BLaER1 (cell line): Measurements from ENCODE around the gene RNF39.
"Not testable (repeated sequence)": the region's sequence is repeated elsewhere in the genome, so short reads cannot be mapped to it uniquely, and the experiment has no call there.

ENCODE experiments used
- H3K27ac ChIP-seq: shearing (Covaris generic); formaldehyde crosslinking; 2 replicates; pipeline ENCODE4 v1.8.1; 2022
- H3K27me3 ChIP-seq: shearing (Covaris generic); formaldehyde crosslinking; 2 replicates; pipeline ENCODE4 v1.8.1; 2022
- H3K36me3 ChIP-seq: shearing (Covaris generic); formaldehyde crosslinking; 2 replicates; pipeline ENCODE4 v1.8.1; 2022
- H3K4me1 ChIP-seq: shearing (Covaris generic); formaldehyde crosslinking; 2 replicates; pipeline ENCODE4 v1.8.1; 2022
- H3K4me2 ChIP-seq: shearing (Covaris generic); formaldehyde crosslinking; 2 replicates; pipeline ENCODE4 v1.8.1; 2022
- H3K4me3 ChIP-seq: shearing (Covaris generic); formaldehyde crosslinking; 2 replicates; pipeline ENCODE4 v1.8.1; 2022
- H3K9ac ChIP-seq: shearing (Covaris generic); formaldehyde crosslinking; 2 replicates; pipeline ENCODE4 v1.8.1; 2022
- H3K9me3 ChIP-seq: shearing (Covaris generic); formaldehyde crosslinking; 2 replicates; pipeline ENCODE4 v1.8.1; 2022
- H4K20me1 ChIP-seq: shearing (Covaris generic); formaldehyde crosslinking; 2 replicates; pipeline ENCODE4 v1.8.1; 2022
- Cebpa-rat ChIP-seq: shearing (Covaris generic); IDR thresholded peaks from 2 replicates; pipeline ENCODE4 v1.8.1; 2022

The RNF39 gene

GRCh38 chr6:30041821-30042220 is 33.7 kb downstream of the RNF39 start:
- Histone ChIP-seq H3K4me1 (peaks cover 8% of the 10 kb centered on the region), H3K9ac (no peak overlapping the region), H3K36me3 (no peaks in the 10 kb centered on the region; the same call in 1 of the 2 replicates), H3K4me3 (no peak overlapping the region), H3K9me3 (no peaks in the 10 kb centered on the region), H3K27me3 (no peaks in the 10 kb centered on the region), H3K4me2 (no peak overlapping the region), H4K20me1 (0 out of 2 replicates have a peak, but pooled peaks cover 9% of the 10 kb centered on the region), H3K27ac (no peak overlapping the region)
- TF ChIP-seq Cebpa-rat: no peak

GRCh38 chr6:30041221-30041620 is 34.3 kb downstream of the RNF39 start:
- H4K20me1 ChIP-seq: 0 out of 2 replicates have a peak, but pooled peaks cover 9% of the 10 kb centered on the region
- TF ChIP-seq Cebpa-rat: no peak
- H3K9me3 ChIP-seq: no peaks in the 10 kb centered on the region
- H3K4me3 ChIP-seq: no peak overlapping the region
- no peak overlapping the region for H3K4me2 ChIP-seq
- H3K36me3 ChIP-seq: no peaks in the 10 kb centered on the region; the same call in 1 of the 2 replicates
- H3K4me1 ChIP-seq: peaks cover 8% of the 10 kb centered on the region
- no peak overlapping the region for H3K27ac ChIP-seq
- no peak overlapping the region for H3K9ac ChIP-seq
- no peaks in the 10 kb centered on the region for H3K27me3 ChIP-seq

DNA sequence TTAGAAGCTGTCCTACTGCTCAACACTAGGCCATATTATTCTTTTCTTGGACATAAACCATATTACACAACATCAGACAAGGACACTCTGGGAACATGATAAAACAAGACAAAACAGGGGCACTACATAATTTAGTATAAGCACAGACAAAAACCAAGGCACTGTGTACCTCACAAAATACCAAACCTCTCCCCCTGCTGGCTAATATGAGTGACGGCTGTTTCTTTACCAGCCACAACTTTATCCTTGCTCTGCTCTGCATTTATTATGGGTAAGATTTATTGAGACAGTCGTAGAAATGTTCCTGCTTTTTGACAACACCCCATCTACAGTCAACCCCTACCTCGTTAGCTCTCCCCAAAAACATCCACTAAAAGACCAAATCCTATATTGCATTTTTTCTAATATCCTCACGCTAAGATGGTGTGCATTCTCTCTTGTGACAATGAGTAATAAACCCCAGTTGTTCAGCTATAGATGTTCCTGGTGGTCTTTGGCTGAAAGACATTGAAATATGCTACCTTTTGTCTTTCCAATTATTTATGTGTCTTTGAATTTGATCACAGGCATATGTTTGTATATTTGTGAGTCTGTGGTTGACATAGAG is 38.3 kb downstream of the RNF39 start:
- TF ChIP-seq Cebpa-rat: no peak

GRCh38 chr6:30035784-30036183 is 39.8 kb downstream of the RNF39 start:
- TF ChIP-seq Cebpa-rat: no peak
- Histone ChIP-seq H3K4me2 (no peak overlapping the region), H3K9me3 (no peaks in the 10 kb centered on the region)

More for the DNA sequence above, 38.3 kb downstream of the RNF39 start:
- Histone ChIP-seq H3K27me3 (no peaks in the 10 kb centered on the region), H3K36me3 (peaks cover 13% of the 10 kb centered on the region), H3K4me1 (no peaks in the 10 kb centered on the region), H3K4me2 (no peak overlapping the region), H3K9me3 (no peaks in the 10 kb centered on the region), H3K27ac (no peak overlapping the region), H3K4me3 (no peak overlapping the region), H3K9ac (no peak overlapping the region), H4K20me1 (no peaks in the 10 kb centered on the region)

GRCh38 chr6:30033440-30033839 is 42.1 kb downstream of the RNF39 start:
- H3K9ac ChIP-seq, H3K27ac ChIP-seq, H3K27me3 ChIP-seq, H3K4me2 ChIP-seq, H3K4me1 ChIP-seq, H3K4me3 ChIP-seq, H3K9me3 ChIP-seq, H4K20me1 ChIP-seq: not testable (repeated sequence)
- H3K36me3 ChIP-seq: peaks cover 13% of the 10 kb centered on the region

More at GRCh38 chr6:30035784-30036183, 39.8 kb downstream of the RNF39 start:
- Histone ChIP-seq H3K9ac (no peak overlapping the region), H3K27me3 (no peaks in the 10 kb centered on the region), H3K4me3 (no peak overlapping the region), H3K27ac (no peak overlapping the region), H4K20me1 (no peaks in the 10 kb centered on the region), H3K4me1 (no peaks in the 10 kb centered on the region), H3K36me3 (peaks cover 13% of the 10 kb centered on the region)

- Histone ChIP-seq H3K9me3 (no peaks in the 10 kb centered on the region), H4K20me1 (no peaks in the 10 kb centered on the region), H3K4me1 (no peaks in the 10 kb centered on the region), H3K4me2 (no peak overlapping the region), H3K36me3 (peaks cover 13% of the 10 kb centered on the region), H3K27ac (no peak overlapping the region), H3K9ac (no peak overlapping the region), H3K27me3 (no peaks in the 10 kb centered on the region), H3K4me3 (no peak overlapping the region)
- TF ChIP-seq Cebpa-rat: no peak
Observed at GRCh38 chr6:30031381-30031780, 44.2 kb downstream of the RNF39 start.

- Histone ChIP-seq H3K27me3 (no peaks in the 10 kb centered on the region), H3K36me3 (peaks cover 9% of the 10 kb centered on the region), H4K20me1 (no peaks in the 10 kb centered on the region), H3K9me3 (no peaks in the 10 kb centered on the region), H3K4me1 (no peaks in the 10 kb centered on the region), H3K27ac (no peak overlapping the region), H3K9ac (no peak overlapping the region), H3K4me3 (no peak overlapping the region), H3K4me2 (no peak overlapping the region)
- no peak for TF ChIP-seq Cebpa-rat
Observed at GRCh38 chr6:30029588-30029987, 46.0 kb downstream of the RNF39 start.

- Histone ChIP-seq H3K4me1 (no peaks in the 10 kb centered on the region; the same call in 1 of the 2 replicates), H3K27ac (no peak overlapping the region), H3K4me2 (no peak overlapping the region), H3K36me3 (peaks cover 2% of the 10 kb centered on the region; the same call in 1 of the 2 replicates), H3K27me3 (no peaks in the 10 kb centered on the region), H3K9me3 (no peaks in the 10 kb centered on the region), H4K20me1 (no peaks in the 10 kb centered on the region), H3K9ac (no peak overlapping the region), H3K4me3 (no peak overlapping the region)
- TF ChIP-seq Cebpa-rat: no peak
Observed at GRCh38 chr6:30025186-30025585, 50.4 kb downstream of the RNF39 start.

DNA sequence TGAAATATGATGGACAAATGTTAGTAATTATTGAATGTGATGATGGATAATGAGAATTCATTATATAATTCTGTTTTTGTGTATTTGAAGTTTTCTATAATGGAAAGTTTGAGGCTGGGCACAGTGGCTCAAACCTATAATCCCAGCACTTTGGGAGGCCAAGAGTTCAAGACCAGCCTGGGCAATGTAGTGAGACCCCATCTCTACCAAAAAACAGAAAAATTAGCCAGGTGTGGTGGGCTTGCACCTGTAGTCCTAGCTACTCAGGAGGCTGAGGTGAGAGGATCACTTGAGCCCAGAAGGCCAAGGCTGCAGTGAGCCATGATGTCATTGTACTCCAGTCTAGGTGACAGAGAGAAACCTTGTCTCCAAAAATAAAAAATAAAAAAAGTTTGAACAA is 52.9 kb downstream of the RNF39 start:
- not testable (repeated sequence) for H3K9ac ChIP-seq, H3K4me3 ChIP-seq, H3K4me1 ChIP-seq, H3K27me3 ChIP-seq, H3K9me3 ChIP-seq, H3K4me2 ChIP-seq, H3K27ac ChIP-seq, H4K20me1 ChIP-seq
- H3K36me3 ChIP-seq: peaks cover 19% of the 10 kb centered on the region; the same call in 1 of the 2 replicates

DNA sequence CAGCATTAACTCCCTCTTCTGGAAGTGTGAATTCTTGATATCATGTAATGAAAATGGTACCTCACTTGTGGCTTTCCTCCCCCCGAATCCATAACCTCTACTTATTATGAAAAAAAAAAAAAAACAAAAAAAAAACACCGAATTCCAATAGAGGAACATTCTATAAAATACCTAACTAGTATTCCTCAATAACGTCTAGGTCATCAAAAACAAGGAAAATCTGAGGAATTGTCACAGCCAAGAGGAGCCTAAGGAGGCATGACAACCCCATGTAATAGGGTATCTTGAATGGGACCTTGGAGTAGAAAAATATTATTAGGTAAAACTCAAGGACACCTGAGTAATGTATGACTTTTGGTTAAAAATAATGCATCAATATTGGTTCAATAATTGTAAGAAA is 53.4 kb downstream of the RNF39 start:
- Histone ChIP-seq H3K9me3 (no peaks in the 10 kb centered on the region), H3K36me3 (peaks cover 19% of the 10 kb centered on the region; the same call in 1 of the 2 replicates), H3K4me3 (no peak overlapping the region), H3K27me3 (no peaks in the 10 kb centered on the region), H3K4me1 (no peaks in the 10 kb centered on the region; the same call in 1 of the 2 replicates), H3K4me2 (no peak overlapping the region), H3K9ac (no peak overlapping the region), H3K27ac (no peak overlapping the region), H4K20me1 (no peaks in the 10 kb centered on the region)
- no peak for TF ChIP-seq Cebpa-rat

GRCh38 chr6:30020626-30021025 is 54.9 kb downstream of the RNF39 start:
- Histone ChIP-seq H3K4me2 (no peak overlapping the region), H3K9me3 (no peaks in the 10 kb centered on the region), H4K20me1 (no peaks in the 10 kb centered on the region), H3K4me3 (no peak overlapping the region), H3K36me3 (peaks cover 19% of the 10 kb centered on the region; the same call in 1 of the 2 replicates), H3K9ac (no peak overlapping the region), H3K27me3 (no peaks in the 10 kb centered on the region), H3K4me1 (no peaks in the 10 kb centered on the region; the same call in 1 of the 2 replicates), H3K27ac (no peak overlapping the region)
- no peak for TF ChIP-seq Cebpa-rat
